ENCODE measurements around the gene GRID2.

DNA sequence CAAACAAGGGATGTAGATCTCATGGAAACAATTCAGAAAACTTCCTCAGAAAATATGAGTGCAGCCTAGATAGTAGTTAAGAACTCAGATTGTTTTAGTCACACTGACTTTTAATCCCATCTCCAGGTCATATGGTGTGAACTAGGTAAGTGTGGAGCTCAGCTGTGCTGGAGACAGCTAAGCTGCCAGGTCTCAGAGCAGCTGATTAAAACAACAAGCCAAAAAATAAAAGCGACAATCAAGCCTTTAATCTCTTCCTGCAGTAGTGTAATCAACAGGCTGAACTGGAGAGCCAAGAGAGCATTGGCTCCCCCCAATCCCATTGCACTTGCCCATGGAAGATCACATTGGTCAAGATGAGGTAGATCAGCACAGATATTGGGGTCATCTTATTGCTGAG, 1426.5 kb downstream of the GRID2 start:
- TF ChIP-seq, protein P1, sequence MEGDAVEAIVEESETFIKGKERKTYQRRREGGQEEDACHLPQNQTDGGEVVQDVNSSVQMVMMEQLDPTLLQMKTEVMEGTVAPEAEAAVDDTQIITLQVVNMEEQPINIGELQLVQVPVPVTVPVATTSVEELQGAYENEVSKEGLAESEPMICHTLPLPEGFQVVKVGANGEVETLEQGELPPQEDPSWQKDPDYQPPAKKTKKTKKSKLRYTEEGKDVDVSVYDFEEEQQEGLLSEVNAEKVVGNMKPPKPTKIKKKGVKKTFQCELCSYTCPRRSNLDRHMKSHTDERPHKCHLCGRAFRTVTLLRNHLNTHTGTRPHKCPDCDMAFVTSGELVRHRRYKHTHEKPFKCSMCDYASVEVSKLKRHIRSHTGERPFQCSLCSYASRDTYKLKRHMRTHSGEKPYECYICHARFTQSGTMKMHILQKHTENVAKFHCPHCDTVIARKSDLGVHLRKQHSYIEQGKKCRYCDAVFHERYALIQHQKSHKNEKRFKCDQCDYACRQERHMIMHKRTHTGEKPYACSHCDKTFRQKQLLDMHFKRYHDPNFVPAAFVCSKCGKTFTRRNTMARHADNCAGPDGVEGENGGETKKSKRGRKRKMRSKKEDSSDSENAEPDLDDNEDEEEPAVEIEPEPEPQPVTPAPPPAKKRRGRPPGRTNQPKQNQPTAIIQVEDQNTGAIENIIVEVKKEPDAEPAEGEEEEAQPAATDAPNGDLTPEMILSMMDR (IDR thresholded peaks at IDR 0.05): no peak
- TF ChIP-seq POLR2A (IDR thresholded peaks at IDR 0.05): no peak

Data from breast epithelium (tissue), 3 donors.